Smooth muscle cell of trachea (primary cell): Measurements from ENCODE around the gene CSH2. TPM values are rescaled to one million over a fixed set of nuclear protein-coding genes. Genes with fewer than 3 reads are reported as not detected.

Source experiments
- total RNA-seq: library from RNA; depleted of rRNA; stranded (reverse); fragments of >200 nt; gene quantifications from 2 replicates; pipeline ENCODE4 v1.2.1, GENCODE V29; 2014

The CSH2 gene
- total RNA-seq, result not detected in 2 replicates

GRCh38 chr17:63873577-63873976 lies at the start of gene CSH2:
Gene CSH2, minus strand, starts transcription at chr17:63873677. Its CDS starts 63 bp downstream, at chr17:63873614.

GRCh38 chr17:63918789-63919305 lies 45.4 kb upstream of the CSH2 start, which contains the start of gene GH1:
Gene GH1, minus strand, starts transcription at chr17:63918839. Its CDS starts 63 bp downstream, at chr17:63918776.

GRCh38 chr17:63911041-63911635 lies 37.7 kb upstream of the CSH2 start, which contains the start of gene CSHL1:
Gene CSHL1, minus strand, starts transcription at chr17:63911258. Its CDS starts 62 bp downstream, at chr17:63911196.

GRCh38 chr17:63896524-63897354 lies 23.3 kb upstream of the CSH2 start, which contains the start of gene CSH1:
Gene CSH1, minus strand, starts transcription at chr17:63896574. Its CDS starts 63 bp downstream, at chr17:63896511.

GRCh38 chr17:63881935-63882601 lies 8.6 kb upstream of the CSH2 start, which contains the start of gene GH2:
Gene GH2, minus strand, starts transcription at chr17:63881944. Its CDS starts 143 bp downstream, at chr17:63881801.

GRCh38 chr17:63842540-63843386 lies 30.7 kb downstream of the CSH2 start, which contains the start of gene SMARCD2:
Gene SMARCD2, minus strand, starts transcription at chr17:63842685. Its CDS starts 11 bp downstream, at chr17:63842674.

GRCh38 chr17:63827002-63827800 lies 46.3 kb downstream of the CSH2 start, which contains the start of the genes FTSJ3 and PSMC5:
Gene FTSJ3, minus strand, starts transcription at chr17:63827663. Its CDS starts 761 bp downstream, at chr17:63826902.
Gene PSMC5, plus strand, starts transcription at chr17:63827431. Its CDS starts 60 bp downstream, at chr17:63827491.

Other genes with a start within 250 kb of the CSH2 start
- gene LIMD2, start 173.6 kb downstream of the CSH2 start, total RNA-seq, result 3.5 and 4.3 TPM in 2 replicates
- gene STRADA, start 131.9 kb downstream of the CSH2 start, total RNA-seq, result 21.5 and 28.2 TPM in 2 replicates
- 65.5 and 71.6 TPM in 2 replicates for gene CCDC47, start 100.1 kb downstream of the CSH2 start, total RNA-seq
- gene DDX42, start 99.5 kb downstream of the CSH2 start, total RNA-seq, result 68.6 and 86.4 TPM in 2 replicates
- 55.1 and 101 TPM in 2 replicates for gene PSMC5, start 46.2 kb downstream of the CSH2 start, total RNA-seq
- gene FTSJ3, start 46.0 kb downstream of the CSH2 start, total RNA-seq, result 62.3 and 101 TPM in 2 replicates
- gene SMARCD2, start 31.0 kb downstream of the CSH2 start, total RNA-seq, result 120 and 133 TPM in 2 replicates
- not detected in 2 replicates for gene GH2, start 8.3 kb upstream of the CSH2 start, total RNA-seq
- not detected in 2 replicates for gene CSH1, start 22.9 kb upstream of the CSH2 start, total RNA-seq
- gene CSHL1, start 37.6 kb upstream of the CSH2 start, total RNA-seq, result 0.15 TPM in 1 of 2 replicates, not detected in the other
- not detected in 2 replicates for gene GH1, start 45.2 kb upstream of the CSH2 start, total RNA-seq
- 0.15 and 0.17 TPM in 2 replicates for gene CD79B, start 58.7 kb upstream of the CSH2 start, total RNA-seq
- gene SCN4A, start 99.2 kb upstream of the CSH2 start, total RNA-seq, result under 0.01 and 0.15 TPM in 2 replicates
- gene PRR29, start 124.7 kb upstream of the CSH2 start, total RNA-seq, result 1.5 and 1.8 TPM in 2 replicates
- gene ICAM2, start 147.0 kb upstream of the CSH2 start, total RNA-seq, result 1.2 and 4.1 TPM in 2 replicates